ENCODE measurements around the gene CELF6. TPM values are rescaled to one million over a fixed set of nuclear protein-coding genes. Genes with fewer than 3 reads are reported as not detected.

Gene CELF6
- total and polyA plus RNA-seq, 7 donors = 2.1 to 5.8 (median 3.1) TPM; not detected in 2

- WGBS, 2 donors = 95 to 96% methylated on average over 49 of the region's 49 CpGs
- Histone ChIP-seq H3K27me3 (no peaks in the 10 kb centered on the region), H3K9me3 (no peaks in the 10 kb centered on the region), H3K27ac (no peak overlapping the region), H3K36me3 (no peaks in the 10 kb centered on the region), H3K4me1 (no peaks in the 10 kb centered on the region), H3K4me3 (no peak overlapping the region)
- intact Hi-C loops (cut with DNase I) = loop anchor here (5.0 kb wide), 1 partner anchor 92 kb away; the partner anchor contains the start of gene GRAMD2A
- DNase-seq = no peak
- no peak for TF ChIP-seq POLR2A (IDR thresholded peaks at IDR 0.05)
- TF ChIP-seq EP300 (IDR thresholded peaks at IDR 0.05) = no peak
- no peak for TF ChIP-seq POLR2AphosphoS5 (IDR thresholded peaks at IDR 0.05)
Observed at GRCh38 chr15:72288796-72289596, 31.0 kb downstream of the CELF6 start.

- no peak overlapping the region for H3K27ac ChIP-seq
- TF ChIP-seq CTCF (IDR thresholded peaks at IDR 0.05) = peak in 3 of 4 experiments; percentile 13 to 55 (median 23)
- TF ChIP-seq POLR2AphosphoS5 (IDR thresholded peaks at IDR 0.05) = no peak
- intact Hi-C loops (cut with DNase I) = loop anchor here (5.0 kb wide), 1 partner anchor 89 kb away; the partner anchor contains the start of gene GRAMD2A
- H3K4me3 ChIP-seq = no peak overlapping the region
- H3K4me1 ChIP-seq = no peaks in the 10 kb centered on the region
- no peaks in the 10 kb centered on the region for H3K9me3 ChIP-seq
- no peak for DNase-seq
- no peaks in the 10 kb centered on the region for H3K27me3 ChIP-seq
- WGBS, 2 donors = 69 to 71% methylated on average over 10 of the region's 10 CpGs
- no peaks in the 10 kb centered on the region for H3K36me3 ChIP-seq
Observed at GRCh38 chr15:72285927-72286516, 33.9 kb downstream of the CELF6 start.

GRCh38 chr15:72285402-72285801, 34.6 kb downstream of the CELF6 start:
- Histone ChIP-seq H3K4me3 (no peak overlapping the region), H3K27me3 (no peaks in the 10 kb centered on the region), H3K9me3 (no peaks in the 10 kb centered on the region), H3K36me3 (no peaks in the 10 kb centered on the region), H3K27ac (no peak overlapping the region), H3K4me1 (no peaks in the 10 kb centered on the region)
- DNase-seq = no peak
- TF ChIP-seq POLR2A (IDR thresholded peaks at IDR 0.05) (no peak), CTCF (IDR thresholded peaks at IDR 0.05) (no peak), EP300 (IDR thresholded peaks at IDR 0.05) (no peak), POLR2AphosphoS5 (IDR thresholded peaks at IDR 0.05) (no peak)
- intact Hi-C loops (cut with DNase I) = loop anchor here (5.0 kb wide), 1 partner anchor 88 kb away; the partner anchor contains the start of gene GRAMD2A
- 64 to 67% methylated on average over 3 of the region's 3 CpGs for WGBS, 2 donors

- intact Hi-C loops (cut with DNase I) = loop anchor here (5.0 kb wide), 1 partner anchor 87 kb away; the partner anchor contains the start of gene GRAMD2A
- no peaks in the 10 kb centered on the region for H3K4me1 ChIP-seq
- no peak for DNase-seq
- H3K27me3 ChIP-seq = no peaks in the 10 kb centered on the region
- TF ChIP-seq CTCF (IDR thresholded peaks at IDR 0.05) (no peak), POLR2A (IDR thresholded peaks at IDR 0.05) (no peak), POLR2AphosphoS5 (IDR thresholded peaks at IDR 0.05) (no peak), EP300 (IDR thresholded peaks at IDR 0.05) (no peak)
- H3K36me3 ChIP-seq = no peaks in the 10 kb centered on the region
- 94 to 98% methylated on average over 1 of the region's 1 CpG for WGBS, 2 donors
- no peak overlapping the region for H3K4me3 ChIP-seq
- no peaks in the 10 kb centered on the region for H3K9me3 ChIP-seq
- no peak overlapping the region for H3K27ac ChIP-seq
Observed at GRCh38 chr15:72284781-72285180, 35.2 kb downstream of the CELF6 start.

- Histone ChIP-seq H3K27ac (no peak overlapping the region), H3K27me3 (no peaks in the 10 kb centered on the region), H3K9me3 (no peaks in the 10 kb centered on the region), H3K4me1 (no peaks in the 10 kb centered on the region), H3K4me3 (no peak overlapping the region), H3K36me3 (no peaks in the 10 kb centered on the region)
- intact Hi-C loops (cut with DNase I) = no loop called here
- no peak for DNase-seq
- no peak for TF ChIP-seq POLR2A (IDR thresholded peaks at IDR 0.05)
- no peak for TF ChIP-seq CTCF (IDR thresholded peaks at IDR 0.05)
- no peak for TF ChIP-seq EP300 (IDR thresholded peaks at IDR 0.05)
- no peak for TF ChIP-seq POLR2AphosphoS5 (IDR thresholded peaks at IDR 0.05)
- 89 to 94% methylated on average over 3 of the region's 3 CpGs for WGBS, 2 donors
Observed at GRCh38 chr15:72281713-72282112, 38.2 kb downstream of the CELF6 start.

Data from sigmoid colon (tissue), 7 donors.